Fibroblast of skin of scalp (primary cell): ENCODE results near the gene TUT1.
"Not testable (repeated sequence)": the region's sequence is repeated elsewhere in the genome, so short reads cannot be mapped to it uniquely, and the experiment has no call there.

Experiments
- DNase-seq: peaks from one replicate; pipeline ENCODE4 v3.0.0-alpha.2; 2013

The TUT1 gene

GRCh38 chr11:62554387-62555167, 36.7 kb downstream of the TUT1 start:
- DNase-seq = no peak

GRCh38 chr11:62553839-62554361, 37.4 kb downstream of the TUT1 start:
- DNase-seq = peak; percentile 91

GRCh38 chr11:62553080-62553838, 38.1 kb downstream of the TUT1 start:
- peak; percentile 95 for DNase-seq

GRCh38 chr11:62552485-62553079, 38.7 kb downstream of the TUT1 start:
- DNase-seq = peak; percentile 67

GRCh38 chr11:62550478-62550877, 40.8 kb downstream of the TUT1 start:
- not testable (repeated sequence) for DNase-seq

- DNase-seq = no peak
Observed at GRCh38 chr11:62548545-62549335, 42.6 kb downstream of the TUT1 start.

- DNase-seq = no peak
Observed at GRCh38 chr11:62547691-62548281, 43.5 kb downstream of the TUT1 start.

GRCh38 chr11:62546929-62547625, 44.2 kb downstream of the TUT1 start:
- DNase-seq = peak; percentile 30

GRCh38 chr11:62546244-62546928, 44.9 kb downstream of the TUT1 start, which contains the start of gene AHNAK:
Gene AHNAK (minus strand): TSS chr11:62546806. CDS start chr11:62536098, 10,708 bp downstream.
- peak; percentile 68 for DNase-seq

GRCh38 chr11:62545437-62546243, 45.7 kb downstream of the TUT1 start:
- DNase-seq = peak; percentile 97

GRCh38 chr11:62544581-62545436, 46.5 kb downstream of the TUT1 start:
- no peak for DNase-seq

- no peak for DNase-seq
Observed at GRCh38 chr11:62543680-62544444, 47.5 kb downstream of the TUT1 start.

- DNase-seq = peak; percentile 94
Observed at GRCh38 chr11:62542750-62543567, 48.4 kb downstream of the TUT1 start.

GRCh38 chr11:62542111-62542745, 49.1 kb downstream of the TUT1 start:
- DNase-seq = no peak

- DNase-seq = no peak
Observed at GRCh38 chr11:62540804-62541701, 50.3 kb downstream of the TUT1 start.
